HepG2 (cell line): ENCODE measurements around the gene CCDC57. TPM values are rescaled to one million over a fixed set of nuclear protein-coding genes. Genes with fewer than 3 reads are reported as not detected.
A peak's percentile ranks its signal among the peaks of the same experiment; 100 is the strongest.

Experiments used
- ARNTL ChIP-seq: sonication (generic); formaldehyde crosslinking; IDR thresholded peaks from 2 replicates; pipeline ENCODE4 v1.4.0; 2020; ENCODE audit warnings: mild to moderate bottlenecking, missing genetic modification reagents
- ATF6 ChIP-seq: sonication (generic); formaldehyde crosslinking; conservative IDR thresholded peaks from 2 replicates; pipeline ENCODE4 v1.4.0; 2020; ENCODE audit warnings: missing genetic modification reagents
- BORCS8-MEF2B ChIP-seq: sonication (generic); formaldehyde crosslinking; IDR thresholded peaks from 2 replicates; pipeline ENCODE4 v1.8.0; 2022; ENCODE audit warnings: mild to moderate bottlenecking, missing genetic modification reagents
- CEBPZ ChIP-seq: IDR thresholded peaks from 2 replicates; pipeline ENCODE4 v1.6.1; 2012; ENCODE audit warnings: low read length, improper control_type of control experiment
- EZH2 ChIP-seq: conservative IDR thresholded peaks from 2 replicates; pipeline ENCODE4 v1.6.1; 2012; ENCODE audit warnings: mild to moderate bottlenecking, low read depth, low read length, moderate library complexity
- GATAD2A ChIP-seq: IDR thresholded peaks from 2 replicates; pipeline ENCODE4 v1.6.1; 2016
- HNF4A ChIP-seq: sonication (generic); formaldehyde crosslinking; IDR thresholded peaks from 2 replicates; pipeline ENCODE4 v1.4.0; 2020; ENCODE audit warnings: missing genetic modification reagents
- KAT8 ChIP-seq: IDR thresholded peaks from 2 replicates; pipeline ENCODE4 v1.6.1; 2016; ENCODE audit warnings: missing genetic modification reagents, missing compliant biosample characterization
- KDM4B ChIP-seq: sonication (generic); formaldehyde crosslinking; IDR thresholded peaks from 2 replicates; pipeline ENCODE4 v1.4.0; 2020; ENCODE audit warnings: missing genetic modification reagents
- MIXL1 ChIP-seq: IDR thresholded peaks from 2 replicates; pipeline ENCODE4 v1.6.1; 2016
- RBM22 ChIP-seq: fragments of 200-400 bp; formaldehyde crosslinking; optimal IDR thresholded peaks from 2 replicates; pipeline ENCODE3; 2017; ENCODE audit warnings: mild to moderate bottlenecking, low read length, moderate library complexity
- SOX6 ChIP-seq, 2 experiments: fragments of 450-650 bp in 1 of 2; sonication (generic) in 1 of 2; formaldehyde crosslinking in 1 of 2; IDR thresholded peaks; 2 replicates each; pipeline versions ENCODE4 v1.4.0 to v1.6.1; 2017 to 2020; ENCODE audit warnings: antibody characterized with exemption in 1 of 2, mild to moderate bottlenecking in 1 of 2, missing genetic modification reagents in 1 of 2
- ZBTB1 ChIP-seq: sonication (generic); formaldehyde crosslinking; IDR thresholded peaks from 2 replicates; pipeline ENCODE4 v1.4.0; 2020; ENCODE audit warnings: missing genetic modification reagents, borderline replicate concordance
- ZNF776 ChIP-seq: sonication (generic); formaldehyde crosslinking; IDR thresholded peaks from 2 replicates; pipeline ENCODE4 v1.4.0; 2020; ENCODE audit warnings: mild to moderate bottlenecking, missing genetic modification reagents
- polyA plus RNA-seq, 8 experiments: library from polyadenylated mRNA; depleted of rRNA in 3 of 8; stranded (reverse) in 7 of 8; unstranded in 1 of 8; fragments of >200 nt; fragmentation: Illumina TruSeq in 4 of 8; extraction: Trizol in 4 of 8; gene quantifications; 2 replicates each; pipeline versions ENCODE4 v1.2.1 to v1.2.3, GENCODE V29; 2011 to 2016; ENCODE audit warnings: low read depth in 4 of 8, missing spikeins in 1 of 8, mixed read lengths in 1 of 8; ENCODE audit not compliant: insufficient read depth in 1 of 8
- total RNA-seq, 5 experiments: library from RNA; depleted of rRNA; stranded (reverse); fragments of >200 nt; fragmentation: Illumina TruSeq; extraction: Trizol; gene quantifications; 2 replicates each; pipeline ENCODE4 v1.2.3, GENCODE V29; 2016; ENCODE audit warnings: low read depth in 1 of 5
- TF ChIP-seq, protein P1 (sequence below): sonication (generic); formaldehyde crosslinking; conservative IDR thresholded peaks from 2 replicates; pipeline ENCODE4 v1.8.0; 2022; ENCODE audit warnings: low read depth, missing genetic modification reagents
- TF ChIP-seq, protein P2 (sequence below): sonication (generic); formaldehyde crosslinking; IDR thresholded peaks from 2 replicates; pipeline ENCODE4 v1.5.0; 2020; ENCODE audit warnings: mild to moderate bottlenecking, missing genetic modification reagents

CCDC57 gene
- total and polyA plus RNA-seq, 2 of the 13 experiments (the other 11 are each of a cell fraction or from before 2014, with no cell fraction given) = 59.3 to 59.9 TPM

DNA sequence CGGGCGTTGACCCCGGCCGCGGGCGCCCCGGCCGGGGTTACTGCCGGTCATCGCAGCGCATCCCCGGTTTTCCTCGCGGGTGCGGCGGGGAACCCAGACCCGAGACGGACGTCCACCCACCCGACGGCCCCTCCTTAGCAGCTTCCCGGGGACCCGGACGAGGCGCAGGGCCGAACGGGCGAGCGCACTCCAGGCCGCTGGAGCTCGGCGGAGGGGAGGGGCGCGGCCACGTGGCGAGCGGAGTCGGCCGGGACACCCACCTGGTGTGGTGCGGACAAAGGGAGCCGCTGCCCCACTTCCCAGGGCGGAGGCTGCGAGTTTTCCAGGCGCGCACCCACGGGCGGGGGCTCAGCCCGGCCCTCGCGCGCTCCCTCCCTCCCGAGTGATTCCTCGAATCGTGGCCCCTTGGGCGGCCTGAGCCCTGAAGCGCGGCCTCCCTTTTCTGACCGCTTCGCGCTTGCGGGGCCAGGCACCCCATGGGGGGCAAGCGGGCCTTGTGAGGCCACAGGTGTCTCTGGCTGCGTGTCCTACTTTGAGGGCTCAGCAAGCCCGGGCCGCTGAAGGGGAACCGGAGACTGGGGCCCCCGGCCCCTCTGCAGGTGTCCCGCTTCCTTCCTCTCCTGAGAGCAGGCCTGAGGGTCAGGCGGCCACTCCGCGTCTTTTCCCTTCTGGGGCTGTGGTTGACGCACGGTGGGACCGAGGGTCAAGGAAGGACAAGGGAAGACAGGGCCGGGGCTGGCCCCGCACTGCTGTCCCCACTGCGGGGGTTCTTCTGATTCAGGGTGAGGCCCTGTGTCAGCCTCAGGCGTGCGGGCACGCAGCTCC, 113.5 kb downstream of the CCDC57 start (continued):
- TF ChIP-seq ATF6 (CRISPR knock-in tag) = no peak
- no peak for TF ChIP-seq GATAD2A (CRISPR knock-in tag)
- TF ChIP-seq SOX6 (IDR thresholded peaks at IDR 0.05) = no peak
- TF ChIP-seq SOX6 (CRISPR knock-in tag; IDR thresholded peaks at IDR 0.05) = 0 out of 2 replicates have a peak, but pooled peaks have one; percentile 28
- TF ChIP-seq RBM22 = no peak
- TF ChIP-seq, protein P1, sequence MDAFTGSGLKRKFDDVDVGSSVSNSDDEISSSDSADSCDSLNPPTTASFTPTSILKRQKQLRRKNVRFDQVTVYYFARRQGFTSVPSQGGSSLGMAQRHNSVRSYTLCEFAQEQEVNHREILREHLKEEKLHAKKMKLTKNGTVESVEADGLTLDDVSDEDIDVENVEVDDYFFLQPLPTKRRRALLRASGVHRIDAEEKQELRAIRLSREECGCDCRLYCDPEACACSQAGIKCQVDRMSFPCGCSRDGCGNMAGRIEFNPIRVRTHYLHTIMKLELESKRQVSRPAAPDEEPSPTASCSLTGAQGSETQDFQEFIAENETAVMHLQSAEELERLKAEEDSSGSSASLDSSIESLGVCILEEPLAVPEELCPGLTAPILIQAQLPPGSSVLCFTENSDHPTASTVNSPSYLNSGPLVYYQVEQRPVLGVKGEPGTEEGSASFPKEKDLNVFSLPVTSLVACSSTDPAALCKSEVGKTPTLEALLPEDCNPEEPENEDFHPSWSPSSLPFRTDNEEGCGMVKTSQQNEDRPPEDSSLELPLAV = no peak; the same call in 1 of the 2 replicates
- peak; percentile 17 for TF ChIP-seq KAT8 (CRISPR knock-in tag)
- no peak for TF ChIP-seq MIXL1 (CRISPR knock-in tag)
- peak; percentile 88 for TF ChIP-seq ZNF776 (CRISPR knock-in tag)
- 0 out of 2 replicates have a peak, but pooled peaks have one; percentile 42 for TF ChIP-seq ARNTL
- no peak for TF ChIP-seq KDM4B (CRISPR knock-in tag)
- peak; percentile 61; the same call in 1 of the 2 replicates for TF ChIP-seq BORCS8-MEF2B (CRISPR knock-in tag)
- TF ChIP-seq, protein P2, sequence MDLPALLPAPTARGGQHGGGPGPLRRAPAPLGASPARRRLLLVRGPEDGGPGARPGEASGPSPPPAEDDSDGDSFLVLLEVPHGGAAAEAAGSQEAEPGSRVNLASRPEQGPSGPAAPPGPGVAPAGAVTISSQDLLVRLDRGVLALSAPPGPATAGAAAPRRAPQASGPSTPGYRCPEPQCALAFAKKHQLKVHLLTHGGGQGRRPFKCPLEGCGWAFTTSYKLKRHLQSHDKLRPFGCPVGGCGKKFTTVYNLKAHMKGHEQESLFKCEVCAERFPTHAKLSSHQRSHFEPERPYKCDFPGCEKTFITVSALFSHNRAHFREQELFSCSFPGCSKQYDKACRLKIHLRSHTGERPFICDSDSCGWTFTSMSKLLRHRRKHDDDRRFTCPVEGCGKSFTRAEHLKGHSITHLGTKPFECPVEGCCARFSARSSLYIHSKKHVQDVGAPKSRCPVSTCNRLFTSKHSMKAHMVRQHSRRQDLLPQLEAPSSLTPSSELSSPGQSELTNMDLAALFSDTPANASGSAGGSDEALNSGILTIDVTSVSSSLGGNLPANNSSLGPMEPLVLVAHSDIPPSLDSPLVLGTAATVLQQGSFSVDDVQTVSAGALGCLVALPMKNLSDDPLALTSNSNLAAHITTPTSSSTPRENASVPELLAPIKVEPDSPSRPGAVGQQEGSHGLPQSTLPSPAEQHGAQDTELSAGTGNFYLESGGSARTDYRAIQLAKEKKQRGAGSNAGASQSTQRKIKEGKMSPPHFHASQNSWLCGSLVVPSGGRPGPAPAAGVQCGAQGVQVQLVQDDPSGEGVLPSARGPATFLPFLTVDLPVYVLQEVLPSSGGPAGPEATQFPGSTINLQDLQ (CRISPR knock-in tag) = no peak
- no peak for TF ChIP-seq CEBPZ
- TF ChIP-seq ZBTB1 (CRISPR knock-in tag) = no peak
- TF ChIP-seq HNF4A (CRISPR knock-in tag) = 0 out of 2 replicates have a peak, but pooled peaks have one; percentile 2
- no peak for TF ChIP-seq EZH2
